Peyer's patch (tissue), 4 donors: ENCODE measurements around the gene ATXN1.

Experiments
- POLR2A ChIP-seq, 2 donors: fragments of 450-650 bp; IDR thresholded peaks; one replicate each; pipeline ENCODE4 v1.5.1; 2017; ENCODE audit warnings: antibody characterized with exemption in 2 of 2, mild to moderate bottlenecking in 2 of 2, moderate library complexity in 2 of 2
- TF ChIP-seq, protein P1 (sequence below), 6 experiments: fragments of 450-650 bp in 4 of 6; fragments of 200-600 bp in 2 of 6; sonication (generic) in 1 of 6; IDR thresholded peaks; one replicate each; pipeline ENCODE4 v1.5.1; 2017 to 2019; ENCODE audit warnings: antibody characterized with exemption in 6 of 6, mild to moderate bottlenecking in 3 of 6, moderate library complexity in 1 of 6

DNA sequence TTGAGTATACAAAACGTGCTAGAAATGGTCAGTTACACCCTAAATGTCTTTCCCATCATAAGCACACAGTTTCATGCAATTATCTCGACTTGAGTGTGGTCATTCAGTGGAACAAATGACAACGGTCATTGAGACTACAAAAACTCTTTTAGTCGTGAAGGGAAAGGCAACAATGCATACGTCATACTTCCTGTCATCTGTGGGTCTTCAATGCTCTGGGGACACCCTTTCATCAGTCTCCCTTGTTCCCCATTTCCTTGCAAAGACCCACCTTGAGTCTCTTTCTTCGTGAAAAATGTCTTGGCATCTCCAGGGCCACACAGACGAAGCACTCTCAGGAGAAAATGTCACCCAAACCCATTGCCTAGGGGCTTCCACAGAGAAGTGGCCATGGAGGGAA lies 284.4 kb downstream of the ATXN1 start:
- TF ChIP-seq, protein P1, sequence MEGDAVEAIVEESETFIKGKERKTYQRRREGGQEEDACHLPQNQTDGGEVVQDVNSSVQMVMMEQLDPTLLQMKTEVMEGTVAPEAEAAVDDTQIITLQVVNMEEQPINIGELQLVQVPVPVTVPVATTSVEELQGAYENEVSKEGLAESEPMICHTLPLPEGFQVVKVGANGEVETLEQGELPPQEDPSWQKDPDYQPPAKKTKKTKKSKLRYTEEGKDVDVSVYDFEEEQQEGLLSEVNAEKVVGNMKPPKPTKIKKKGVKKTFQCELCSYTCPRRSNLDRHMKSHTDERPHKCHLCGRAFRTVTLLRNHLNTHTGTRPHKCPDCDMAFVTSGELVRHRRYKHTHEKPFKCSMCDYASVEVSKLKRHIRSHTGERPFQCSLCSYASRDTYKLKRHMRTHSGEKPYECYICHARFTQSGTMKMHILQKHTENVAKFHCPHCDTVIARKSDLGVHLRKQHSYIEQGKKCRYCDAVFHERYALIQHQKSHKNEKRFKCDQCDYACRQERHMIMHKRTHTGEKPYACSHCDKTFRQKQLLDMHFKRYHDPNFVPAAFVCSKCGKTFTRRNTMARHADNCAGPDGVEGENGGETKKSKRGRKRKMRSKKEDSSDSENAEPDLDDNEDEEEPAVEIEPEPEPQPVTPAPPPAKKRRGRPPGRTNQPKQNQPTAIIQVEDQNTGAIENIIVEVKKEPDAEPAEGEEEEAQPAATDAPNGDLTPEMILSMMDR (IDR thresholded peaks at IDR 0.05): no peak
- TF ChIP-seq POLR2A (IDR thresholded peaks at IDR 0.05): no peak
